ENCODE measurements around the gene ADH1C. TPM values are rescaled to one million over a fixed set of nuclear protein-coding genes. Genes with fewer than 3 reads are reported as not detected.

The ADH1C gene
- total RNA-seq, 1 donor from 2014 or later: not detected

- no peak overlapping the region for H3K4me3 Mint-ChIP-seq (ENCODE audit: unreplicated experiment)
- no peaks in the 10 kb centered on the region for H3K9me3 Mint-ChIP-seq (ENCODE audit: unreplicated experiment)
Observed at GRCh38 chr4:99394896-99395295, 42.4 kb upstream of the ADH1C start.

GRCh38 chr4:99390055-99390454 is 37.5 kb upstream of the ADH1C start:
- DNase-seq: no peak
- TF ChIP-seq, protein P1, sequence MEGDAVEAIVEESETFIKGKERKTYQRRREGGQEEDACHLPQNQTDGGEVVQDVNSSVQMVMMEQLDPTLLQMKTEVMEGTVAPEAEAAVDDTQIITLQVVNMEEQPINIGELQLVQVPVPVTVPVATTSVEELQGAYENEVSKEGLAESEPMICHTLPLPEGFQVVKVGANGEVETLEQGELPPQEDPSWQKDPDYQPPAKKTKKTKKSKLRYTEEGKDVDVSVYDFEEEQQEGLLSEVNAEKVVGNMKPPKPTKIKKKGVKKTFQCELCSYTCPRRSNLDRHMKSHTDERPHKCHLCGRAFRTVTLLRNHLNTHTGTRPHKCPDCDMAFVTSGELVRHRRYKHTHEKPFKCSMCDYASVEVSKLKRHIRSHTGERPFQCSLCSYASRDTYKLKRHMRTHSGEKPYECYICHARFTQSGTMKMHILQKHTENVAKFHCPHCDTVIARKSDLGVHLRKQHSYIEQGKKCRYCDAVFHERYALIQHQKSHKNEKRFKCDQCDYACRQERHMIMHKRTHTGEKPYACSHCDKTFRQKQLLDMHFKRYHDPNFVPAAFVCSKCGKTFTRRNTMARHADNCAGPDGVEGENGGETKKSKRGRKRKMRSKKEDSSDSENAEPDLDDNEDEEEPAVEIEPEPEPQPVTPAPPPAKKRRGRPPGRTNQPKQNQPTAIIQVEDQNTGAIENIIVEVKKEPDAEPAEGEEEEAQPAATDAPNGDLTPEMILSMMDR (IDR thresholded peaks at IDR 0.05; ENCODE audit: partially characterized antibody, unreplicated experiment): no peak

More at GRCh38 chr4:99394896-99395295, 42.4 kb upstream of the ADH1C start:
- no peaks in the 10 kb centered on the region for H3K4me1 Mint-ChIP-seq (ENCODE audit: low read depth, unreplicated experiment)
- H3K27me3 Mint-ChIP-seq (ENCODE audit: unreplicated experiment): no peaks in the 10 kb centered on the region
- no peak overlapping the region for H3K27ac Mint-ChIP-seq (ENCODE audit: unreplicated experiment)
- no peaks in the 10 kb centered on the region for H3K36me3 Mint-ChIP-seq (ENCODE audit: unreplicated experiment)
- no peak for DNase-seq
- TF ChIP-seq, protein P1 (IDR thresholded peaks at IDR 0.05; ENCODE audit: partially characterized antibody, unreplicated experiment): no peak

DNA sequence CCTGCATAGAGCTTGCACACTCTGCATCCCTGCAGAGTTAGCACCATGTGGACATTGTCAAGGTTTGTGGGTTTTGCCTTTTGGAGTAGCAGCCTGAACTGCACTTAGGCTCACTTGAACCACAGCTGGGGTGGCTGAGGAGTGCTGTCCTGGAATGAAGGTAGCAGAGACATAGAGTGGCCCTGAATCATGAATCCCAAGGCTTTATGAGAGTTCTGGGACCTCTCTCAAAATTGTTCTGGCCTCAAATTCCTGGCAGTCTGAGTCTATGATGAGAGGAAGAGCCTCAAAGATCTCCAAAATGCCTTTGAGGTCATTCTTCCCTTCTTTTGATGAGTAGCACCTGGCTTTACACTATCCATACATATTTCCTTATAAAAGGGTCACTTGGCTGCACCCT is 37.1 kb upstream of the ADH1C start:
- no peak overlapping the region for H3K27ac Mint-ChIP-seq (ENCODE audit: unreplicated experiment)

More at GRCh38 chr4:99390055-99390454, 37.5 kb upstream of the ADH1C start:
- Mint-ChIP-seq H3K4me1 (ENCODE audit: low read depth, unreplicated experiment) (no peaks in the 10 kb centered on the region), H3K9me3 (ENCODE audit: unreplicated experiment) (no peaks in the 10 kb centered on the region), H3K36me3 (ENCODE audit: unreplicated experiment) (no peaks in the 10 kb centered on the region), H3K27me3 (ENCODE audit: unreplicated experiment) (peaks cover 3% of the 10 kb centered on the region), H3K27ac (ENCODE audit: unreplicated experiment) (no peak overlapping the region), H3K4me3 (ENCODE audit: unreplicated experiment) (no peak overlapping the region)

GRCh38 chr4:99383833-99384392 is 31.4 kb upstream of the ADH1C start:
- TF ChIP-seq, protein P1 (IDR thresholded peaks at IDR 0.05; ENCODE audit: partially characterized antibody, unreplicated experiment): no peak
- Mint-ChIP-seq H3K36me3 (ENCODE audit: unreplicated experiment) (no peaks in the 10 kb centered on the region), H3K4me3 (ENCODE audit: unreplicated experiment) (no peak overlapping the region), H3K9me3 (ENCODE audit: unreplicated experiment) (no peaks in the 10 kb centered on the region), H3K27me3 (ENCODE audit: unreplicated experiment) (peaks cover 3% of the 10 kb centered on the region), H3K27ac (ENCODE audit: unreplicated experiment) (no peak overlapping the region), H3K4me1 (ENCODE audit: low read depth, unreplicated experiment) (no peaks in the 10 kb centered on the region)
- DNase-seq: no peak

More for the DNA sequence above, 37.1 kb upstream of the ADH1C start:
- Mint-ChIP-seq H3K4me3 (ENCODE audit: unreplicated experiment) (no peak overlapping the region), H3K9me3 (ENCODE audit: unreplicated experiment) (no peaks in the 10 kb centered on the region), H3K4me1 (ENCODE audit: low read depth, unreplicated experiment) (no peaks in the 10 kb centered on the region), H3K27me3 (ENCODE audit: unreplicated experiment) (peaks cover 3% of the 10 kb centered on the region), H3K36me3 (ENCODE audit: unreplicated experiment) (no peaks in the 10 kb centered on the region)
- no peak for DNase-seq
- TF ChIP-seq, protein P1 (IDR thresholded peaks at IDR 0.05; ENCODE audit: partially characterized antibody, unreplicated experiment): no peak

DNA sequence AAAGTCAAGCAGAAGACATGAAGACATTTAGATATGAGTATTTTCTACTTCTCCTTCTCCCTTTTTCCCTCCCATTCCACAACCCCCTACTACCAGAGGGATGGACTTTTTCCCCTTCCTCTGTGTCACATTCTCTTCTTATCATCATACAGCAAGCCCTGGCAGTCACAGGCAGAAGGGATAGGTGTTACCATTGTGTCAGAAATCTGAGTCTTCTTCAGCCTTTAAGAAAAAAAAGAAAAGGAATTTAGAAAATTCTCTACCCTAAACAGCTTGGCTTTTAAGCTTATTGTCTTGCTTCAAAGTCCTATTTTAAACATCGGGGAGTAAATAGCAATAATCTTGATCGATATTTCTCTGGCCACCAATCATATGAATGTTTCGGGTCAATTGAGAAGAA is 30.9 kb upstream of the ADH1C start:
- H3K4me3 Mint-ChIP-seq (ENCODE audit: unreplicated experiment): no peak overlapping the region
- TF ChIP-seq, protein P1 (IDR thresholded peaks at IDR 0.05; ENCODE audit: partially characterized antibody, unreplicated experiment): no peak

More for the DNA sequence above, 30.9 kb upstream of the ADH1C start:
- DNase-seq: no peak
- Mint-ChIP-seq H3K36me3 (ENCODE audit: unreplicated experiment) (no peaks in the 10 kb centered on the region), H3K9me3 (ENCODE audit: unreplicated experiment) (no peaks in the 10 kb centered on the region), H3K4me1 (ENCODE audit: low read depth, unreplicated experiment) (no peaks in the 10 kb centered on the region), H3K27ac (ENCODE audit: unreplicated experiment) (no peak overlapping the region), H3K27me3 (ENCODE audit: unreplicated experiment) (peaks cover 1% of the 10 kb centered on the region)

Measured in glutamatergic neuron (in vitro differentiated cells).